ENCODE results near the gene NR5A2. TPM values are rescaled to one million over a fixed set of nuclear protein-coding genes. Genes with fewer than 3 reads are reported as not detected.

NR5A2 gene
- total RNA-seq, 1 experiment from 2014 or later, result 4.7 TPM

DNA sequence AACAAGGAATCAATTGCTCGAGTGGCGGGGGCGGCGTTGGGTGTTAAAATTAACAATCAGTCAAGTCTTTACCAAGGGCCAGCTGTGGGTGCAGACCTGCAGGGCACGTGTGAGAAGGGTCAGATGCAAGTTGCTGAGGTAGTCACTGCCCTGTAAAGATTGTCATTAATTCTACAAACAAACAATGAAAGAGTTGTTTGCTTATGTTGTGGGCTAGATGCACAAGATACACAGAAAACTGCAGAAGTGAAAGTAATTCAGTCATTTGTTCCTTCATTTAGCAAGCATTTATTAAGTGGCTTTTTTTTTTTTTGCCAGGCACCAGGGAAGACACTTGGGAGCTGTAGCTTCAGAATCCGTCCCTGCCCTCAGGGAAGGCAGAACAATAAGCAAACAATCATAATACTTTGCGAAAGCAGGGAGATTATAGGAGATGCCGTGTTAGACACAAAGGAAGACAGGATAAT is 79.5 kb downstream of the NR5A2 start:
- H3K4me3 Mint-ChIP-seq, result no peak overlapping the region
- no CpG with 5 or more reads among the region's 8 CpGs for WGBS (ENCODE audit: extremely low coverage, insufficient read length, low lambda C conversion rate)

More for the DNA sequence above, 79.5 kb downstream of the NR5A2 start:
- Histone ChIP-seq H3K9ac (ENCODE audit: extremely low read depth, insufficient read length, low read length) (no peak overlapping the region), H3T11ph (ENCODE audit: low read length) (no peak overlapping the region), H3K9me3 (ENCODE audit: control insufficient read depth, low read depth, low read length) (no peaks in the 10 kb centered on the region), H3K56ac (ENCODE audit: insufficient read length, low read depth, low read length) (no peak overlapping the region), H2BK5ac (ENCODE audit: insufficient read length, low read length) (no peak overlapping the region), H3K27ac (ENCODE audit: insufficient read length, low read depth, low read length) (no peak overlapping the region), H3K4ac (ENCODE audit: low read depth, low read length) (no peak overlapping the region), H3K14ac (ENCODE audit: insufficient read depth, low read length) (no peak overlapping the region), H2AK5ac (ENCODE audit: insufficient read length, low read length) (no peak overlapping the region), H2BK12ac (ENCODE audit: insufficient read length, low read depth, low read length) (no peak overlapping the region), H4K8ac (replicated peaks; ENCODE audit: insufficient read length, low read depth, low read length) (no peak overlapping the region), H4K5ac (ENCODE audit: insufficient read length, low read depth, low read length) (no peak overlapping the region), H3K23ac (ENCODE audit: insufficient read length, low read depth, low read length) (no peak overlapping the region), H3K18ac (ENCODE audit: insufficient read length, low read depth, low read length) (no peak overlapping the region), H4K20me1 (ENCODE audit: control insufficient read depth, insufficient read depth, insufficient read length) (no peaks in the 10 kb centered on the region), H4K91ac (ENCODE audit: insufficient read length, low read depth, low read length) (no peak overlapping the region), H2BK20ac (ENCODE audit: low read depth, low read length, poor library complexity, severe bottlenecking) (no peak overlapping the region), H3K79me1 (ENCODE audit: insufficient read depth, low read depth, low read length, poor library complexity, severe bottlenecking) (no peaks in the 10 kb centered on the region), H3K4me2 (ENCODE audit: insufficient read depth, insufficient read length, low read length) (no peak overlapping the region), H2AFZ (ENCODE audit: low read length) (no peak overlapping the region), H3K79me2 (ENCODE audit: insufficient read depth, low read length) (no peaks in the 10 kb centered on the region), H3K4me1 (ENCODE audit: insufficient read depth, low read length) (no peaks in the 10 kb centered on the region), H3K23me2 (ENCODE audit: insufficient read length, low read depth, low read length, poor library complexity, severe bottlenecking) (no peaks in the 10 kb centered on the region), H3K27me3 (ENCODE audit: insufficient read depth, low read length) (no peaks in the 10 kb centered on the region), H2BK120ac (ENCODE audit: low read depth, low read length, poor library complexity, severe bottlenecking) (no peak overlapping the region), H2BK15ac (ENCODE audit: low read depth, low read length) (no peak overlapping the region)
- Mint-ChIP-seq H3K4me1 (peaks cover 6 to 13% of the 10 kb centered on the region in 2 experiments), H3K27ac (peak overlapping the region in 2 of 3 experiments; percentile 28 to 47; a peak in 2 of 7 replicates), H3K36me3 (ENCODE audit: insufficient read depth in 1 of 3, low read depth in 3 of 3) (no peaks in the 10 kb centered on the region), H3K27me3 (ENCODE audit: low read depth) (no peaks in the 10 kb centered on the region), H3K9me3 (no peaks in the 10 kb centered on the region)
- no peak for TF ChIP-seq CTCF (conservative IDR thresholded peaks at IDR 0.05)
- no peak for DNase-seq

Measured in H9 (cell line).